ENCODE measurements around the gene CD37. TPM values are rescaled to one million over a fixed set of nuclear protein-coding genes. Genes with fewer than 3 reads are reported as not detected.
A peak's percentile ranks its signal among the peaks of the same experiment; 100 is the strongest.
"Not testable (repeated sequence)": the region's sequence is repeated elsewhere in the genome, so short reads cannot be mapped to it uniquely, and the experiment has no call there.

CD37 gene
- polyA plus RNA-seq, 4 donors = 28.9 to 42.9 (median 36.0) TPM

- DNase-seq (ENCODE audit: low read depth in 4 of 4, low spot score in 3 of 4) = no peak
Observed at GRCh38 chr19:49327878-49328544, 7.2 kb upstream of the CD37 start.

DNA sequence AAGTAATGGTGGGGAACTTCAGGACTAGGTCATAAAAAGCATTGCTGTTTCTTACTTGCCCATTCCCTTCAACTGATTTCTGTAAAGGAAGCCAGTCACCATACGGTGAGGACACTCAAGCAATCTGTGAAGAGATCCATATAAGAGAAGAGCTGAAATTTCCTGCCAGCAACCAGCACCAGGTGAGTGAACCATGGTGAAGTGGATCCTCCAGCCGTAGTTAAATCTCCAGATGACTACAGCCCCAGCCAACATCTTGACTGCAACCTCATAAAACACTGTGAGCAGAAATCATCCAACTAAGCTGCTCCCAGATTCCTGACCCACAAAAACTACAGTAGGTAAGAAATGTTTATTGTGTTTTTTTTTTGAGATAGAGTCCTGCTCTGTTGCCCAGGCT lies 6.5 kb upstream of the CD37 start:
- no peak for DNase-seq (ENCODE audit: low read depth in 4 of 4, low spot score in 3 of 4)

- DNase-seq (ENCODE audit: low read depth in 4 of 4, low spot score in 3 of 4) = not testable (repeated sequence)
Observed at GRCh38 chr19:49331187-49331586, 4.0 kb upstream of the CD37 start.

DNA sequence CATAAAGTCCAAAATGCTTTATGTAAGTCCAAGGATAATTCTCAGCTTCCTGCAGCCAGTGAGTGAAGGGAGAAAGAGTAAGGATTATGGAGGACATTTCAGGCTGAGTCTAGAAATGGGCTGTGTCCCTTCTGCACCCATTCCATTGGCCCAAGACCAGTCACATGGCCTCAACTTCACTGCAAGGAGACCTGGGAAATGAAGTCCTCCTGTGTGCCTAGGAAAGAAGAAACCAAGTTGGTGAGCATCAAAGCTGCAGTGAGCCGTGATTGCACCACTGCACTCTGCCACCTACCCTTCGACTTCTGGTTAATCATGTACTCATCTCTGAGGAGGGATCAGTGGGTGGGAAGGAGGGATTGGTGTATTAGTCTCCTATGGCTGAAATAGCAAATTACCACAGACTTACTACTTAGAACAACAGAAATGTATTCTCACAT lies 3.6 kb upstream of the CD37 start:
- DNase-seq (ENCODE audit: low read depth in 4 of 4, low spot score in 3 of 4) = peak in 1 of 4 donors; percentile 34

GRCh38 chr19:49332691-49333417 lies 2.4 kb upstream of the CD37 start:
- DNase-seq (ENCODE audit: low read depth in 4 of 4, low spot score in 3 of 4) = not testable (repeated sequence)

GRCh38 chr19:49333418-49333805 lies 1.8 kb upstream of the CD37 start:
- no peak for DNase-seq (ENCODE audit: low read depth in 4 of 4, low spot score in 3 of 4)

DNA sequence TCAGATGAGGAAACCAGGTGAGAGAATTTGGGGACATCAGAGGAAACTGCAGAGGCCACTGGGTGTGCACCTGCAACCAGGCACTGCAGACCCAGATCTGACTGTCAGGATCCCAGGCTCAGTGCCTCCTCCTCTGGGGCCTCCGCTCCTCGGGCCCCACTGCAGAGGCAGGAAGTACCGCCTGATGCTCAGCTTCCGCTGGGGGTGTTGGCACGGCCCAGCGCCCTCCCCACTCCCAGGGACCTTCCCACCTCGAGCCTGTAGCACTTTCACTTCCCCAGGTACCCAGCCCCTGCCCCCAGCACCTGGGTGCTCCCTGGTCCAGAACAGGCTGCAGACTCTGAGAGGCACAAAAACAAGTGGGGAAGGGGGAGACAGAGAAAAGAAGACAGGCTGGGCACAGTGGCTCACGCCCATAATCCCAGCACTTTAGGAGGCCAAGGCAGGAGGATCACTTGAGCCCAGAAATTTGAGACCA lies 1.4 kb upstream of the CD37 start:
- DNase-seq (ENCODE audit: low read depth in 4 of 4, low spot score in 3 of 4) = no peak

DNA sequence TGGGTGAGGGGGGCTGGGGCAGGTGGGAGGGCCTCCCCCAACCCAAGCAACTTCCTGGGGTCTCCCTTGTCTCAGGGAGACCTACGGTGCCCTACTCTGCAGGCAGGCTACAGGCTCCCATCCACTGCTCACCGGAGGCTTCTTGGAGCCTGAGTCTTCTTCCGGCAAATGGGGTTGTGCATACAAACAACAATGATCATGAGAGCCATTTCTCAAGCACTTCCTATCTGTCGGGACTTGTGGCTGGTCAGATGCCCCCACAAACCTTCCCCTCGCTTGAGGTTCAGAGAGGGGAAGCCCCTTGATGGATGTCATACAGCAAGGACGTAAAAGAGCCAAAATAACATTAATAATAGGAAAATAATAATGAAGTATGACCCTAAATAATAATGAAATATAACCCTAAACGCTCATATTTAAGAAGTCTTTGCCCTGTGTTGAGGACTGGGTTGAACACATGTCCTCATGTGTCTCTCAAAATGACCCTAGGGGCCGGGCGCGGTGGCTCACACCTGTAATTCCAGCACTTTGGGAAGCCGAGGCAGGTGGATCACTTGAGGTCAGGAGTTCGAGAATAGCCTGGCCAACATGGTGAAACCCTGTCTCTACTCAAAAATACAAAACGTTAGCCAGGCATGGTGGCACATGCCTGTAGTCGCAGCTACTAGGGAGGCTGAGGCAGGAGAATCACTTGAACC lies 727 bp downstream of the CD37 start:
- no peak for DNase-seq (ENCODE audit: low read depth in 4 of 4, low spot score in 3 of 4)

DNA sequence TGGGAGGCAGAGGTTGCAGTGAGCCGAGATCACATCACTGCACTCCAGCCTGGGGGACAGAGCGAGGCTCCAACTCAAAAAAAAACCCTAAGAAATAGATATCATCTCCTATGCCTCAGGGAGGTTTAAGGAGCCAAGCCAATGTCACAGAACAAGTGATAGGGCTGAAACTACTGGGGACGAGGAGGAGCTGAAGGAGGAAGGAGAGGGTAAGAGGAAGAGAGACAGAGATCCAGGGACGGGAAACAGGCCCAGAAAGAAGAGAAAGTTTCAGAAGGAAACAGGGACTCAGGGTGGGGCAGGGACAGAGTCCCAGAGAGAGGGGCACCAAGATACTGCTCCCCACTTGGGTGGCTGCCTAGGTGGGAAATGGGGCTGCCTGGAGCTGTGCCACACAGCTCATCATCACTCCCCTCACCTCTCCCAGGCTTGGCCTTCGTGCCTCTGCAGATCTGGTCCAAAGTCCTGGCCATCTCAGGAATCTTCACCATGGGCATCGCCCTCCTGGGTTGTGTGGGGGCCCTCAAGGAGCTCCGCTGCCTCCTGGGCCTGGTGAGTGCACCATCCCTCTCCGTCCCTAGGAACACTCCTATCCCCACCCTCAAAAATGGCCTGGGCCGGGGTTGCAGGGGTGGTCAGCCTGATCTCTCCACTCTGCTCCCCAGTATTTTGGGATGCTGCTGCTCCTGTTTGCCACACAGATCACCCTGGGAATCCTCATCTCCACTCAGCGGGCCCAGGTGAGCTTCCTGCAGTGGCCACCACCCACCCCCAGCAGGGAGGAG lies 1.5 kb downstream of the CD37 start:
- DNase-seq (ENCODE audit: low read depth in 4 of 4, low spot score in 3 of 4) = no peak

DNA sequence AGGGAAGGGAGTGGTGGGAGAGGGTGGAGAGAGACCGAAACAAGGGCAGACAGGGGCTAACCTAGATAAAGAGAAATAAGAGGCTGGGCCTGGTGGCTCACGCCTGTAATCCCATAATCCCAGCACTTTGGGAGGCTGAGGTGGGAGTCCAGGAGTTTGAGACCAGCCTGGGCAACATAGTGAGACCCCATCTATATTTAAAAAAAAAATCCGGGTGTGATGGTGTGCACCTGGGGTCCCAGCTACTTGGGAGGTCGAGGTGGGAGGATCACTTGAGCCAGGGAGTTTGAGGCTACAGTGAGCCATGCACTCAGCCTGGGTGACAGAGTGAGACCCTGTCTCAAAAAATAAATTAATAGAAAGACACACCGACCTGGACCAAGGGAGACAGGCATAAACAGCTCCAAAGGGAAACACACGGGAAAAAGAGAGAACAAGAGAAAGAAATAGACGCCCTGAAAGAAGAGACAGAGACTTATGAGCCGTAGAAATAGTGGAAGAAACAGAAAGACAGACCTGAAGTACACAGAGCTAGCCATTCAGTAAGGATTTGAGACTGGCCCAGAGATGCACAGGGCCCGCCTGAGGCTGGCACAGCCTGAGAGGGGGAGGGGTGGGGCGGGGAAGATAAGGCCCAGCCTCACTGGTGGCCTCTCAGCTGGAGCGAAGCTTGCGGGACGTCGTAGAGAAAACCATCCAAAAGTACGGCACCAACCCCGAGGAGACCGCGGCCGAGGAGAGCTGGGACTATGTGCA lies 2.2 kb downstream of the CD37 start:
- DNase-seq (ENCODE audit: low read depth in 4 of 4, low spot score in 3 of 4) = no peak

DNA sequence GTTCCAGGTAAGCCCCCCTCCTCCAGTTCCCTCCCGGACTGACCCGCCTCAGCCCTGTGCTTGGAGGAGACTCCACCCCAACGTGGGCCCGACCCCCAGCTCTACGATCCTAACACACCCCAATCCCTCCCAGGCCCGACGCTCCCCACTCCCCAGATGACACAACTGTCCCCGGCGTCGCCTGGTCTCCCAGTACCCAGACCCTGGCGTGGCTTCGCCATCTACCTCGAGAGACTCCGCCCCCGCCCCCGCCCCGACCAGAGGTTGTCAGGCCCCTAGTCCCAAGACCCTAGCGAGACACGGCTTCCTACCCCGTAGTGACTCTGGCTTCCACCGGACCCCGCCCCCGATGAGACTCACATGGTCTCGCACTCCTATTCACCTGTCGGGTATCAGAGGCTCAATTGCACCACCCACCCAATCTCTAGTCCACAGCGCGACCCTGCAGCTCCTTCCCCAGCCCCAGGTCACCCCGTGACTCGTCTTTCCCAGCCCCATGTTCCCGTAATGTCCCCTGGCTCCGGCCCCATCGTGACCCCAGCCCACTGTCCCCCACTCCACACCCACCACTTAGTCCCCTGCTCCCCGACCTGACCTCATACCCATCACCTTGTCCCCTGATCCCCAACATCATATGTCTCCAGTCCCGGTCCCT lies 2.9 kb downstream of the CD37 start:
- DNase-seq (ENCODE audit: low read depth in 4 of 4, low spot score in 3 of 4) = no peak

GRCh38 chr19:49338691-49339300 lies 3.6 kb downstream of the CD37 start:
- peak in 3 of 4 donors; percentile 58 to 67 (median 64) for DNase-seq (ENCODE audit: low read depth in 4 of 4, low spot score in 3 of 4)

DNA sequence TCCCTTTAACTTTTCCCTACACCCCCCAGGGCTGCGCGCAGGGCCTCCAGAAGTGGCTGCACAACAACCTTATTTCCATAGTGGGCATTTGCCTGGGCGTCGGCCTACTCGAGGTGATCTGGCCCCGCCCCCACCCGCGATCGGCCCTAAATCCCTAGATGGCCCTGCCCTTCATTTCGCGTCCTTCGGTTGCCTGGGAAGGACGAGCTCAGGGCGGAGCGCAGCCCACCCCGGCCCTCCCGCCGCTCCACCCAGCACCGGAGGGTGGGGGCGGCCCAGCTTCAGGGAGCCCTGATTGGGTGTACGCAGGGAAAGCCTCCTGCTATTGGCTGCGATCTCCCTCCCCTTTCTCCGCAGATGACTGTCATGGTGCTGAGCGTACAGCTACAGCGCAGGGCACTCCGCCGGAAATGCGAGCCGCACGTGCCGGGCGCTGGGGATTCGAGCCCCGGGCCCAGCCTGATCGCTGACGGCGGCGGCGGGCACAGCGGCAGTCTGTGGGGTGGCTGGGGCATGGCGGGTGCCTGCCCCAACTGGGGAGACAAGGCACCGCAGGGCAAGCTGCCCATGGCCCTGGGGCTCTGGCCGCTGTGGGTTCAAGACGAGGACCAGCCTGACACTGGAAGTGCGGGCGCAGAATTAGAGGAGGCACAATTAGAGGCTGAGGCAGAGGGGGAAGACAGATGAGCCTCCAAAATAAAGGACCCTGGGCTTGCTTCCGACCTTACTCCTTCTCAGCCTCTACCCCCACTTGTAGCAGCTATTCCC lies 4.3 kb downstream of the CD37 start:
- peak; percentile 72 to 86 (median 80) for DNase-seq (ENCODE audit: low read depth in 4 of 4, low spot score in 3 of 4)

GRCh38 chr19:49340069-49340864 lies 5.1 kb downstream of the CD37 start:
- DNase-seq (ENCODE audit: low read depth in 4 of 4, low spot score in 3 of 4) = peak in 1 of 4 donors; percentile 36

GRCh38 chr19:49340865-49341718 lies 5.9 kb downstream of the CD37 start:
- no peak for DNase-seq (ENCODE audit: low read depth in 4 of 4, low spot score in 3 of 4)

- no peak for DNase-seq (ENCODE audit: low read depth in 4 of 4, low spot score in 3 of 4)
Observed at GRCh38 chr19:49342291-49342721, 7.1 kb downstream of the CD37 start.

All from right renal pelvis (tissue), 4 donors.